ENCODE measurements around the gene UBE2E2.
"Not testable (repeated sequence)": the region's sequence is repeated elsewhere in the genome, so short reads cannot be mapped to it uniquely, and the experiment has no call there.

Gene UBE2E2

GRCh38 chr3:23202921-23203707 is at the start of gene UBE2E2:
UBE2E2 (plus strand) TSS chr3:23203327.
- peak; percentile 83 for DNase-seq

GRCh38 chr3:23153436-23153835 is 49.7 kb upstream of the UBE2E2 start:
- DNase-seq = no peak

GRCh38 chr3:23157331-23157730 is 45.8 kb upstream of the UBE2E2 start:
- DNase-seq = no peak

GRCh38 chr3:23159929-23160328 is 43.2 kb upstream of the UBE2E2 start:
- DNase-seq = no peak

- DNase-seq = no peak
These were observed 41.8 kb upstream of the UBE2E2 start for GRCh38 chr3:23161308-23161707.

GRCh38 chr3:23161896-23162570 is 41.1 kb upstream of the UBE2E2 start:
- DNase-seq = no peak

- peak; percentile 64 for DNase-seq
These were observed 40.2 kb upstream of the UBE2E2 start for GRCh38 chr3:23162934-23163333.

- DNase-seq = no peak
These were observed 38.4 kb upstream of the UBE2E2 start for GRCh38 chr3:23164746-23165145.

GRCh38 chr3:23165571-23165970 is 37.6 kb upstream of the UBE2E2 start:
- DNase-seq = no peak

GRCh38 chr3:23166276-23166675 is 36.9 kb upstream of the UBE2E2 start:
- DNase-seq = no peak

- no peak for DNase-seq
These were observed 36.3 kb upstream of the UBE2E2 start for GRCh38 chr3:23166845-23167244.

GRCh38 chr3:23169551-23169950 is 33.6 kb upstream of the UBE2E2 start:
- DNase-seq = no peak

GRCh38 chr3:23170291-23170690 is 32.8 kb upstream of the UBE2E2 start:
- DNase-seq = no peak

GRCh38 chr3:23172059-23172458 is 31.1 kb upstream of the UBE2E2 start:
- DNase-seq = no peak

- DNase-seq = peak; percentile 94
These were observed 28.6 kb upstream of the UBE2E2 start for GRCh38 chr3:23174426-23175039.

- DNase-seq = no peak
These were observed 27.6 kb upstream of the UBE2E2 start for GRCh38 chr3:23175341-23176083.

GRCh38 chr3:23176839-23177238 is 26.3 kb upstream of the UBE2E2 start:
- DNase-seq = not testable (repeated sequence)

GRCh38 chr3:23182996-23183513 is 20.1 kb upstream of the UBE2E2 start:
- no peak for DNase-seq

GRCh38 chr3:23183731-23184130 is 19.4 kb upstream of the UBE2E2 start:
- DNase-seq = peak; percentile 80

- DNase-seq = no peak
These were observed 17.3 kb upstream of the UBE2E2 start for GRCh38 chr3:23185861-23186260.

GRCh38 chr3:23189187-23189586 is 13.9 kb upstream of the UBE2E2 start:
- DNase-seq = no peak

GRCh38 chr3:23192816-23193215 is 10.3 kb upstream of the UBE2E2 start:
- no peak for DNase-seq

GRCh38 chr3:23193831-23194230 is 9.3 kb upstream of the UBE2E2 start:
- DNase-seq = no peak
